K562 (cell line): ENCODE data around the gene PHF21B.

Source experiments
- POLR2A ChIP-seq: fragments of 450-650 bp; conservative IDR thresholded peaks from 2 replicates; pipeline ENCODE4 v1.6.1; 2016
- ZZZ3 ChIP-seq: fragments of 450-650 bp; IDR thresholded peaks from 2 replicates; pipeline ENCODE4 v1.6.1; 2016; ENCODE audit warnings: antibody characterized with exemption, mild to moderate bottlenecking, moderate library complexity

DNA sequence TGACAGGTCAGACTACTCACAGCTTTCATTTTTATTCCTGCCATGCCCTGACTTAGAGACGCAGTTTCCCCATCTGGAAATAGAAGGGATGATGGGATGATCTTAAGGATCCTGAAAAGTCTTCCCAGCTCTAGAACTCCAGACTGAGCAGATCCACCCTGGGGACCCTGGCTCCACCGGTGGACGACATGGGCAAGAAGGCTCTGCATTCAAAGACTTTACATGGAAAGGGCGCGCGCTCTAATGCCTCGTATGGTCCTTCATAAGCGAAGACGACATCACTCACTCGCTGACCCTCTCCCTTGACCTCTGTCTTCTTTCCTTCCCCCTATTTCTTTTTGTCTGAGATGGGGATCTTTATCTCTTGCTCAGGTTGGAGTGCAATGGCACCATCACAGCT is 24.4 kb upstream of the PHF21B start:
- no peak for TF ChIP-seq ZZZ3
- TF ChIP-seq POLR2A, result no peak
